GM12873 (cell line): ENCODE results near the gene ABL1.

ENCODE experiments used
- TF ChIP-seq, protein P1 (sequence below): IDR thresholded peaks from 2 replicates; pipeline ENCODE4 v1.5.1; 2012; ENCODE audit warnings: low read depth, mild to moderate bottlenecking, moderate library complexity, low read length, control low read depth; ENCODE audit not compliant: insufficient read depth; ENCODE audit errors: missing control alignments

Gene ABL1

DNA sequence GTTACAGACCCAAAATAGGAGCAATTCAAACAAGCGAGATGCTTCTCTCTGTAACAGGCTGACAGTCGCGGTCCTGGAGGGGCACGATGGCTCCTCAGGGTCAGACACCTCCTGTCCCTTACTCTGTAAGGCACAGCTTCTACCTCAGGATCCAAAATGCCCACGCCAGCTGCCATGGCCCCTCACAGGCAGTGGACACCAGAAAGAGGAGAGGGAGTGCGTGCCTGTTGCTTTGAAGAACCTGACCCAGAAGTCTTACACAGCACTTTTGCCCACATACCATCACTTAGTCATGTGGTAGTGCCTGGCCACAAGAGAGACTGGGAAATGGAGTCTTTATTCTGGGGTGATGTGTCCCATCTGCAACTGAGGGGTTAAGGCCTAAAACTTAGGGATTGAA, 11.6 kb upstream of the ABL1 start:
- TF ChIP-seq, protein P1, sequence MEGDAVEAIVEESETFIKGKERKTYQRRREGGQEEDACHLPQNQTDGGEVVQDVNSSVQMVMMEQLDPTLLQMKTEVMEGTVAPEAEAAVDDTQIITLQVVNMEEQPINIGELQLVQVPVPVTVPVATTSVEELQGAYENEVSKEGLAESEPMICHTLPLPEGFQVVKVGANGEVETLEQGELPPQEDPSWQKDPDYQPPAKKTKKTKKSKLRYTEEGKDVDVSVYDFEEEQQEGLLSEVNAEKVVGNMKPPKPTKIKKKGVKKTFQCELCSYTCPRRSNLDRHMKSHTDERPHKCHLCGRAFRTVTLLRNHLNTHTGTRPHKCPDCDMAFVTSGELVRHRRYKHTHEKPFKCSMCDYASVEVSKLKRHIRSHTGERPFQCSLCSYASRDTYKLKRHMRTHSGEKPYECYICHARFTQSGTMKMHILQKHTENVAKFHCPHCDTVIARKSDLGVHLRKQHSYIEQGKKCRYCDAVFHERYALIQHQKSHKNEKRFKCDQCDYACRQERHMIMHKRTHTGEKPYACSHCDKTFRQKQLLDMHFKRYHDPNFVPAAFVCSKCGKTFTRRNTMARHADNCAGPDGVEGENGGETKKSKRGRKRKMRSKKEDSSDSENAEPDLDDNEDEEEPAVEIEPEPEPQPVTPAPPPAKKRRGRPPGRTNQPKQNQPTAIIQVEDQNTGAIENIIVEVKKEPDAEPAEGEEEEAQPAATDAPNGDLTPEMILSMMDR: no peak

DNA sequence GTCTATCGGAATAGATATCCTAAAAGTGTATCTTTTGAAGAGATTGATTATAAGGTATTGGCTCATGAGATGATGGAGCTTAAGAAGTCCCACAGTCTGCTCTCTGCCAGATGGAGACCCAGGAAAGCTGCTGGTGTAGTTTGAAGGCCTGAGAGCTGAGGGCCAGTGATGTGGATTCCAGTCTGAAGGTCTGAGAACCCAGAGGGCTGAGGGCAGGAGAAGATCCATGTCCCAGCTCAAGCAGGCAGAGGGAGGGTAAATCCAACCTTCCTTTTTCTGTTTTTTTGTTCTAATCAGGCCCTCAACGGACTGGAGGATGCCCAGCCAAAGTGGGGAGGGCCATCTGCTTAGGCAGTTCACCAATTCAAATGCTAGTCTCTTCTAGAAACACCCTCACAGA, 11.0 kb upstream of the ABL1 start:
- TF ChIP-seq, protein P1: no peak

DNA sequence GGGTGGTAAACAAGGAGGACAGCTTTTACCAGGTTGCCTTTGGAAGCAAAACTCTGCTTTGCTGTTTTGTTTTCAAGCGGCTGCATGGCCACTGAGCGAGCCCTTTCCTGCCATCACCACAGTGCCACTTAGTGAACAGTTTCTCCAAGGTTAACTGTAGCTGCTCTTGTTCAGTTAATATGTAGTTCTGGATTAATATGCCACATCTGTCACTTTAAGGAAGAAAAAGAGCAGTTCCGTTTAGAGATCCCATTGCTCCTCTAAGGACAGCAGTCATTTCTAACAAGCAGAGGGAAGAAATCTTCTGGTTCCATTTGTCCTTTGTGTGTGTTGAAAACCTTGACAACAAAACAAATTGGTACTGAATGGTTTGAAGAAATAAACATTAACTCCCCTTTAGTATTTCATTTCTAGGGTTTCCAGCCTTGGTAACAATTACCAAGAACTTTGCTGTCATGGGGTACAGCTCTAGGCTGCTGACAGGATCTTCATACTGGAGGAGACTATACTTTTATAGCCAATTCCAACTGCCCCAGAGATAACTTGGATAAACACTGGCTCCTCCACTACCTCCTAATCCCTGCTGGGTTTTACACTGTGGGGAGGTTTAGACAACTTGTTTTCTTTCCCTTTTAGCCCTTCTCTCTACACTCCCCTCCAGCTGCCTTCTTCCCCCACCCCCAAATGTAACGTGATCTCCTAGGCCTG, 10.3 kb upstream of the ABL1 start:
- TF ChIP-seq, protein P1: no peak

DNA sequence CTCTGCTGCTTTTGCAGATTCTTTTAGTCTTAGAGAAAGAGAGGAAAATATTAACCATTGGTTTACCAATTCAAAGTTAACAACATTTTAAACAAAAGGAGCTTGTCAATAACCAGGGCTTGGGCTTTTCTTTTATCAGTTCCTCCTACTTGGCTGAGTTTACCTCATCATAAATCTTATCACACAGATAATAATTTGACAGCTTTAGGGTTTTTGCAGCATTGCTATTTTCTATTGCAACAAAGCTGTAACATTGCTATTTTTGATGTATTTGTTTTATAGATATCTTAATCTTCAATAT, 9.8 kb upstream of the ABL1 start:
- TF ChIP-seq, protein P1: no peak

DNA sequence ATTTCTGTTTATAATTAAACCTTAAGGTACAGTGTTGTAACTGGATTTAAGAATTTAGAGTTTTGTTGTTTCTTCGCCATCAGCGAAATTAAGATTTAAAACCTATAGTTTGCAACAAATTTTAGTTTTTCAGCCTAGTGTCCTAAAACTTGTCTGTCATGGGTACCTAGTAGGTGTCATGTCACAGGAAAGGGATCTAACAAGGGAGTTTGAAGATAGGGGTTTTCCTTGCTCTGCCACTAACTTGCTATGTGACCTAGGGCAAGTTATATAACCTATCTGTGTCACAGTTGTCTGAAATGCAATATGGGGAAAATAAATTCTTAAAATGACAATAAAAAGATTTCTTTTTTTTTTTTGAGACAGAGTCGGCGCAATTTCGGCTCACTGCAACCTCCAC, 9.2 kb upstream of the ABL1 start:
- TF ChIP-seq, protein P1: no peak

DNA sequence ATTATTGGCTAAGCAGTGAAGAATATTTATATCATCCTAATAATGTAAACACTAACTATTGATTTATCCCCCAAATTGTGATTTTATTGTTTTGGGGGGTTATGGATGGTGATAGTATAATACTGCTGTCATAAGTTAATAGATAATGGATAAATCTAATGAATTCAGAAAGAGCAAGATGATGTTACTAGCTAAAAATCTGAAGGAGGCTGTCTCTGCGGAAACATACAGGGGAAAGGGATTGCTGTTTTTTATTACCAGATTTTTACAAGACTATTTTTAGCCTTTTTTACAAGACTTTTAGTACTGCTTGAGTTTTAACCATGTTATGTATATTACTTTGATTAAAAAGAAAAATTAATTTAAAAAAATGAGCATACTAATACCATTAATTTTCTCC, 5.3 kb upstream of the ABL1 start:
- TF ChIP-seq, protein P1: no peak

DNA sequence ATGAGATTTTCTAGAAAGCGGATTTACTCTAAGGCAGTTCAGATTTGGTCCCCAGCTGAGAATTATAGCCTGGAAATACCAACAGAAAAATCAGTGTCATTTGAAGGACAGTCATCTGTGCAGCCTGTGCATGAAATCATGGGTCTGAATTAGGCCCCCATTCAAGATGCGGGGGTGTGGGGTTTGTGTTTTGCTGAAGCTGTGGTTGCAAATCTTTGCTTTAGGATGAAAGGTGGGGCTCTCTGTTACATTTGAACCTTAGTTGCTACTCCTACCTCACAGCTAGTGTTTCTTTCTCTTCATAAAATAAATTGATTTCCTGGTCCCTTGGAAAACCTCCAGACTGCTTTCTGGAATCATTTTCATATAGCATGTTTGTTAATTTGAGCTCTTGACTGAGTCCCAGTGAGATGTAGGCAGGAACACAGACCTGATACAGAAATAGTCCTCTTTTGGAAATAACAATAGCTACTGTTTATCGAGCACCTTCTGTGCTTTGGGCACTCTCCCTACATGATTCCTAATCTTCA, 4.8 kb upstream of the ABL1 start:
- TF ChIP-seq, protein P1: no peak

DNA sequence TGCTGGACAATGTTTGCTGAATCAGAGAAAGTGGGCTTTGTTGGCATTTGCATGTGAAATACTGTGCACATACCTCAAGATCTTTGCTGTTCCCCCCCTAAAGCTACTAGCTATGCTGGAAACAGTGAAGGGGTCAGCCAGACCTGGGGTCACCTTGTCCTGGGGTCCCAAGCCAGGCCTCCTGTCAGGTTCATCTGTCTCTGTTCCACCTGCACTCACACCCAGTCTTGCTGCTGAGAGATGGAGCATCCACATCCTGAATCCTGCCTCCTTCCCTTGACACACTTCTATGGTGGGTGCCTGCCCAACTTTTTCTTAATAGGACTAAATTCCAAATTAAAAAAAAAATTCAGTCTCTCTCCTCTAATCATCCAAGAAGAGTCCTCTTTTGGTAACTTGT, 4.0 kb upstream of the ABL1 start:
- TF ChIP-seq, protein P1: no peak
